Activated CD4-positive, alpha-beta T cell treated with anti-CD3 and anti-CD28 coated beads for 1 hour (primary cell): ENCODE data around the gene HSPB1.
"Not testable (repeated sequence)": the region's sequence is repeated elsewhere in the genome, so short reads cannot be mapped to it uniquely, and the experiment has no call there.

ENCODE experiments used
- DNase-seq: peaks from one replicate; pipeline ENCODE4 v3.0.0-alpha.2; 2020

HSPB1 gene

GRCh38 chr7:76302347-76303201, at the start of gene HSPB1:
Gene HSPB1, plus strand, starts transcription at chr7:76302673. Its CDS starts 40 bp downstream, at chr7:76302713.
- DNase-seq = peak; percentile 55

- no peak for DNase-seq
Measured at GRCh38 chr7:76254781-76255180, 47.7 kb upstream of the HSPB1 start.

GRCh38 chr7:76257973-76258372, 44.5 kb upstream of the HSPB1 start:
- no peak for DNase-seq

GRCh38 chr7:76259124-76260093, 43.1 kb upstream of the HSPB1 start:
- DNase-seq = no peak

GRCh38 chr7:76260171-76260703, 42.2 kb upstream of the HSPB1 start:
- peak; percentile 23 for DNase-seq

GRCh38 chr7:76261329-76261728, 41.1 kb upstream of the HSPB1 start:
- DNase-seq = no peak

GRCh38 chr7:76261931-76262330, 40.5 kb upstream of the HSPB1 start:
- no peak for DNase-seq

- no peak for DNase-seq
Measured at GRCh38 chr7:76262683-76263402, 39.6 kb upstream of the HSPB1 start.

- DNase-seq = no peak
Measured at GRCh38 chr7:76265299-76265698, 37.2 kb upstream of the HSPB1 start.

GRCh38 chr7:76267107-76267893, 35.2 kb upstream of the HSPB1 start:
- DNase-seq = no peak

GRCh38 chr7:76267894-76268183, 34.6 kb upstream of the HSPB1 start:
- no peak for DNase-seq

GRCh38 chr7:76268376-76268775, 34.1 kb upstream of the HSPB1 start:
- DNase-seq = no peak

GRCh38 chr7:76269895-76270294, 32.6 kb upstream of the HSPB1 start:
- DNase-seq = no peak

- DNase-seq = not testable (repeated sequence)
Measured at GRCh38 chr7:76271384-76271783, 31.1 kb upstream of the HSPB1 start.

GRCh38 chr7:76272142-76272541, 30.3 kb upstream of the HSPB1 start:
- DNase-seq = no peak

- DNase-seq = no peak
Measured at GRCh38 chr7:76272851-76273497, 29.5 kb upstream of the HSPB1 start.

- no peak for DNase-seq
Measured at GRCh38 chr7:76273503-76273902, 29.0 kb upstream of the HSPB1 start.

GRCh38 chr7:76278540-76278939, 23.9 kb upstream of the HSPB1 start:
- DNase-seq = no peak

GRCh38 chr7:76280408-76280807, 22.1 kb upstream of the HSPB1 start:
- DNase-seq = no peak

GRCh38 chr7:76281006-76281705, 21.3 kb upstream of the HSPB1 start:
- DNase-seq = no peak
